ENCODE results near the gene SMYD3.
"Not testable (repeated sequence)": the region's sequence is repeated elsewhere in the genome, so short reads cannot be mapped to it uniquely, and the experiment has no call there.

SMYD3 gene

DNA sequence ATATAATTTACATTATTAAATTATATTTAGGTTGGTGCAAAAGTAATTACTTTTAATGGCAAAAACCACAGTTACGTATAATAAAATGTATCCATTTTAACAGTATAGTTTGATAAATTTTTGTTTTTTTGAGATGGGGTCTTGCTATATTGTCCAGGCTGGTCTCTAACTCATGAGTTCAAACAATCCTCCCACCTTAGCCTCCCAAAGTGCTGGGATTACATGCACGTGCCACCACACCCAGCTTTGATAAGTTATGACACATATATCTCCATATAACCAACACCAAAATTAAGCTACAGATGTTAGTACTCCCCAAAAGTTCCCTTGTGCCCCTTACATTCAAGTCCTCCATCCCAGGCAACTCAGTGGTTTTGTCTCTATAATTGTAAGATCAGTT is 163.1 kb downstream of the SMYD3 start:
- no peak for DNase-seq

DNA sequence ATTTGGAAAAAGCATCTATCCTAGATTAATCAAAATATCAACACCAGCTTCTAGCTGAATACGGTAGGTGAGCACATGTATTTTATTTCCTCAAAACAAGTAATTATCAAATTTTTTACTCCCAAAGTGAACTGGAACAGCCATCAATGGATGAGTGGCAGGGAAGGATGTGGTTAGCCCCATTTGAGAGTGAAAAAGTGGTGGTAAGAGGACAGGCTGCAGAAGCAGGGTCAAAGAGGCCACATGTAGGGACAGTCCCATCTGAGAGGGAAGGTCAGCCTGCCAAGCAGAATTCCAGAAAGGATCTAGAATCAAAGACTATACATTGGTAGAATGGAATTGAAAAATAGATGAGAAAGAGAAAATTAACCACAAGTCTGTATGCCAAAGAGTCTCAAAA is 163.8 kb downstream of the SMYD3 start:
- no peak for DNase-seq

DNA sequence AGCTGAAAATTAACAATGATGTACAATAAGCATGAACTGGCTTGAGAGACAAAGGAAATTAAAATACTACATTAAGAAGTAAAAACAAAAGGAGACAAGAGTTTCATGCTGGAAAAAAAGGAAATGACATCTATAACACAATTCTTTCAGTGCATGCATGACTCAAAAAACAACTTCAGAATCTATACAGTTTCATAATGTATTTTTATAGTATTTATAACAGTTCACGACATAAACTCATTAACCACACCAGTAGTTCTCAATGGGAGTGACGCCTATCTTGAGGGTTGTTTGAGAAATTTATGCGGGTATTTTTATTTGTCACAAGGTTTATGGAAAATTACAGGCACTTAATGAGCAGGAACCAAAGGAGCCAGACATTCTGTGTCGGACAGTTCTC is 168.5 kb downstream of the SMYD3 start:
- DNase-seq, result no peak

DNA sequence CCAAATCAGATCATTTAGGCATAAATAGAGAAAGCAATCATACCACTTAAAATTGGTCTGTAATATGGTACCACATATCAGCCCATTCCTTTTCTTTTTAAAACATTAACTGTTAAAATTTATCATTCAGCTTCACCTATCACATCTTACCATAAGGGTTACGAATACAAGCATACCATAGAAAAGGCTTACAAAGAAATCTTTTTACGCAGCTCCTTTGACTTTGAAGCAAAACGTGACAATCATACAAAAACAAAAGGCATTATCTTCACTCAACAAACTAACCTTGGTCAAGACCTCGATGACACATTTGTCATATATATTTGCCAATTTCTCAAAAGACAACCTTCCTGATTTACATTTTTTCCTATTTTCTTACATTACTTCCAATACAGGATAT is 169.0 kb downstream of the SMYD3 start:
- no peak for DNase-seq

DNA sequence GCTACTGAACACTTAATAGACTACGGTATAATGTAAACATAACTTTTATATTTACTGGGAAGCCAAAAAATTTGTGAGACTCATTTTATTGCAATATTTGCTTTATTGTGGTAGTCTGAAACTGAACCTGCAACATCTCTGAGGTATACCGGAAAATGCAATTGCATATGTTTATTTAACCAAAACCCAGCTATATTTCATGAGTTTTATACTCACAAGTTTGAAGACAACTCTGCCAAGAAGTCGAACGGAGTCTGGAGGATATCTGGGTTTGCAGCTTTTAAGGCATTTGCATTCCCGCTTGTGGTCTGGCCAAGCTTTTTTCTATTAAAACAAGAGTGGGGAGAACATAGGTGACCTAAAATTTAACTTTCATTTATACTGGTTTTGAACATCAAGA is 171.9 kb downstream of the SMYD3 start:
- no peak for DNase-seq

DNA sequence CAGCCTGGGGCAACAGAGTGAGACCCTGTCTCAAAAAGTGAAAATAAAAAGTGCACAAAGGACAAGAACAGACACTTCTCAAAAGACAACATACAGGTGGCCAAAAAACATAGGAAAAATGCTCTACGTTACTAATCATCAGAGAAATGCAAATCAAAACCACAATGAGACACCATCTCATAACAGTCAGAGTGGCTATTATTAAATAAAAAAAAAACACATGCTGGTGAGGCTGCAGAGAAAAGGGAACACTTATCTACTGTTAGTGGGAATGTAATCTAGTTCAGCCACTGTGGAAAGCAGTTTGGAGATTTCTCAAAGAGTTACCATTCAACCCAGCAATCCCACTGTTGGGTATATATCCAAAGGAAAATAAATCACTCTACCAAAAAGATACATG is 173.2 kb downstream of the SMYD3 start:
- no peak for DNase-seq

DNA sequence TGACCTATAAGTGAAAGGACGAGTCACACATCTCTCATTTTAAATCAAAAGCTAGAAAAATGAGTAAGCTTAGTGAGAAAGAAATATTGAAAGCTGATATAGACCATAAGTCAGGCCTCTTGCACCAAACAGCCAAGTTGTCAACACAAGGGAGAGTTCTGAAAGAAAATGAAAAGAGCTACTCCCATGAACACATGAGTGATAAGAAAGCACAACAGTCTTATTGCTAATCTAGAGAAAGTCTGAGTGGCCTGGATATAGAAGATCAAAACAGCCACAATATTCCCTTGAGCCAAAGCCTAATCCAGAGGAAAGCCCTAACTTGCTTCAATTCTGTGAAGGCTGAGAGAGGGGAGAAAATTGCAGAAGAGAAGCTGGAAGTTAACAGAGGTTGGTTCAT is 175.0 kb downstream of the SMYD3 start:
- DNase-seq, result no peak

DNA sequence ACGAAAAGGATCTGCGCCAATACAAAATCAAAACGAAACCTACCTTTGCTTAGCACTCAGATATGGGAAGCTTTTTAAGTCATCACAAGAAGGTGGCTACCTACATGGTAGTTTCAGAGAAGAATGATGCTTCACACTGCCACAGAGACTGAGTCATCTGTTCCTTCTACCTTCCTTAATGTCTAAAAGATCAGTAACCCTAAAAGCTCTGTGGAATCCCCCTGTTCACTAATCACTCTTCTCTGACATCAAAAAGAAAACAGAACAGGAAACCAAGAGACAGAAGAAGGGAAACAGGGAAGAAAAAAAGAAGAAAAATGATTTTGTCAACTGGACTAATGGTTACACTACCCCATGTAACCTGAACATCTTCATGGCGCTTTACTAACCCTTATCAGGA is 177.2 kb downstream of the SMYD3 start:
- DNase-seq, result no peak

DNA sequence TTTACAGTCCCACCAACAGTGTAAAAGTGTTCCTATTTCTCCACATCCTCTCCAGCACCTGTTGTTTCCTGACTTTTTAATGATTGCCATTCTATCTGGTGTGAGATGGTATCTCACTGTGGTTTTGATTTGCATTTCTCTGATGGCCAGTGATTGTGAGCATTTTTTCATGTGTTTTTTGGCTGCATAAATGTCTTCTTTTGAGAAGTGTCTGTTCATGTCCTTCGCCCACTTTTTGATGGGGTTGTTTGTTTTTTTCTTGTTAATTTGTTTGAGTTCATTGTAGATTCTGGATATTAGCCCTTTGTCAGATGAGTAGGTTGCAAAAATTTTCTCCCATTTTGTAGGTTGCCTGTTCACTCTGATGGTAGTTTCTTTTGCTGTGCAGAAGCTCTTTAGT is 177.8 kb downstream of the SMYD3 start:
- not testable (repeated sequence) for DNase-seq

DNA sequence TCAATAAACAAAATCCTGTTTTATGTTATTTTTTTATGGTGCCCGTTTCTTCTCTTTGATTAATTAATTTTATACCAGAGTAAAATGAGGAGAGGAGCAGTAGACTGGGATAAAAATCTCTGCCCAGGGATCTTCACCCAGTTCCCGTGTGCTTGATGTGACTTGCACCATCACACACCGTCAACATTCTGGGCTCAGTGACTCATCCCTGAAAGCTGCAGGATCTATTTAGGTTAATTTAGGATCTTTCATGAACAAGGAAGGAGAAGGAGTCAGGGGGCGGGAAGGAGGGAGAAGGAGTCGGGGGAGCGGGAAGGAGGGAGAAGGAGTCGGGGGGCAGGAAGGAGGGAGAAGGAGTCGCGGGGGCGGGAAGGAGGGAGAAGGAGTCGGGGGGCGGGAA is 182.4 kb downstream of the SMYD3 start:
- no peak for DNase-seq

DNA sequence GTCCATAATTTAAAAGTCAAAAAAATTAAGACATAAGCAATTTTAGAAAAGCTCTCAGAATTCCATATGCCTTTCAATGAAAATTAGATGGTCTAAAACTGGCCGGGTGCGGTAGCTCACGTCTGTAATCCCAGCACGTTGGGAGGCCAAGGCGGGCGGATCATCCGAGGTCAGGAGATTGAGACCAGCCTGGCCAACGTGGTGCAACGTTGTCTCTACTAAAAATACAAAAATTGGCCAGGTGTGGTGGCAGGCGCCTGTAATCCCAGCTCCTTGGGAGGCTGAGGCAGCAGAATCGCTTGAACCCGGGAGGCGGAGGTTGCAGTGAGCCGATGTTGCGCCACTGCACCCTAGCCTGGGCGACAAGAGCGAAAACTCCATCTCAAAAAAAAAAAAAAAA is 183.0 kb downstream of the SMYD3 start:
- not testable (repeated sequence) for DNase-seq

DNA sequence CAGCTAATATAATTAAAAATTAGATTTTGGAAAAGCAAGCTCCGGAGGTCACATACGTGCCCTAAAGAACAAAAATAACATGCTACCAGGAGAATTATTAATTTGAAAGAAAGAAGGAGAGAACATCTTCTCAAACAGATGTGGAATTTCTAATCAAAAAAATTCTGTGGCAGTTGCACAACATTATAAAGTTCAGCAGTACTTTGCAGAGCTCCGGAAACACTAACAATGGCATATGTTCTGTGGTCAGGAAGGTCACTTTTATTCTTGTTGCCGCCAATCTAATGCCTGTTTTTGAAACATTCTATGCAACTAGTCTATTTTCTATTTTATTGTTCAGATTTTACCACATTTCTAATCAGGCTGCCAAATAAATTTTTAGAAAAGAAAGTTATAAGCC is 186.8 kb downstream of the SMYD3 start:
- DNase-seq, result no peak

DNA sequence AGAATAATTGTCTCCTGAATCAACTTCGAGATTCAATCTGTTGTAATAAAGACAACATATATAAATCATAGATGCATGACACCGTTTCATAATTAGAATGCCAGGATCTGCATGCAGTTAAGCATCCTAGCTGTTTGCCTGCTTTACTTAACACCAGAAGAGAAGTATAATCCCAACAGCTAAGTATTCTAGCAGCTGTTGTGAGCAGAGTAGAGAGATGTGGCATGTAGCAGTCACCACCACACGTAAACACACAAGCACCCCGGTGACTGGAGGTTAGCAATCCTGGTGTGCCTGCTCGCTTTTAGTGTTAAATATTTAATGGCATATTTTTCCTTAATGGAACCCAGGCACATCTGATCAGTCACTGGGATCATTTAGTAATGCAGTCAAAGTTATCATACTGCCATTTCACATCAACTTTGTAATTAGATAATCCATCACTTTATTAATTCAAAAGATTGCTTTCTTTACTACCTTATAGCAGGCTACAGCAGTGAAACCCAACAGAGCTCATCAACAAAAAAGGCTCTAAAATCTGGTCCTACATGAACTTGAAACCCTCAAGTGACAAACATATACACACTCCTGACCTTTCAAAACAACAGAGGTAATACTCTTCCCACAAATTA is 187.9 kb downstream of the SMYD3 start:
- no peak for DNase-seq

DNA sequence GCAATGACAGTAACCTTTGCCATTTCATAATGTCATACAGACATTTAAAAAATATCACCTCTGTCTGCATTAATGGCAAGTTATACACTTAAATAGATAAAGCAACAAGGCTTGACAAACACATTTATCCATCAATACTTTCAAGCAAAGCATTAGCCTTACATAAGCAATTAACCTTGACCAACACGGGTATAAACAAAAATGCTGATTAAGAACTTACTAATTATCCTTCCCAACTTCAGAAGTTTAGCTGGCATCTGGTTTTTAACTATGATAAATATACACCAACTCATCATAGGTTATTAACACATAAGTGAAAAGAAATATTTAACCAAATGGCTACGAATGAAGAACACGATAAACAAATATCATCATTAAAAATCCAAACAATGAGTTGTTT is 188.5 kb downstream of the SMYD3 start:
- DNase-seq, result no peak

DNA sequence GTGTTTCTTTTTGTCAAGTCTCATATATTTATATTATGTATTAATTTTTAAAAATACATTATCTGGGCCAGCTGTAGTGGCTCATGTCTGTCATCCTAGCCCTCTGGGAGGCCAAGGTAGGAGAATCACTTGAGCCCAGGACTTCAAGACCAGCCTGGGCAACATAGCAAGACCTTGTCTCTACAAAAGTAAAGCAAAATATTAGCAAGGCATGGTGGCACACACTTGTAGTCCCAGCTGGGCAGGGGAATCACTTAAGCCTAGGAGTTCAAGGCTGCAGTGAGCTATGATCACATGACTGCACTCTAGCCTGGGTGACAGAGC is 189.1 kb downstream of the SMYD3 start:
- DNase-seq, result no peak

DNA sequence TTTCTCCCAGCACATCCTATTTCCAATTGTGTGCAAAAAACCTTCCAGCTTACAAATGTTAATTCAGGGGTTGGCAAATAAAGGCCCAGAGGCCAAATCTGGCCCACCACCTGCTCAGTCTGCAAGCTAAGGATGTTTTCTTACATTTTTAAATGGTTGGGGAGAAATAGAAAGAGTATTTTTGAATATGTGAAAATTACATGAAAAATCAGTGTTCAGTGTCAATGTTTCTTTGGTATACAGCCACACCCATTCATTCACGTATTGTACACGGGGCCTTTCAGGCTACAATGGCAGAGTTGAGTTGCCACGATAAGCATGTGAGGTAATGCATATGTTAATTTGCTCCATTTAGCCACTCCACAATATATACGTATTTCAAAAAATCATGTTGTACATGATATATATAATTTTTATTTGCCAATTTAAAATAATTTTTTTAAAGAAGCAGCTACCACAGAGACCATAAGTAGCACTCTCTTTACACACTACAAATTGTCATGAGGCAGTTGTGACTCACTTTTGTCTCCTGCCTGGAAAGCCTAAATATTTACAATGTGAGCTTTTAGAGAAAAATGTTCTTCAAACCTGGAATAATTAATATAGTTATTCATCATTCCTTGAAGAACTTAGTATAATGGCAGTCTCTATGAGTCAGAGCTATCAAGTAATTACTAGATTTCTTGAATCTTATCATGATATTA is 189.6 kb downstream of the SMYD3 start:
- no peak for DNase-seq

DNA sequence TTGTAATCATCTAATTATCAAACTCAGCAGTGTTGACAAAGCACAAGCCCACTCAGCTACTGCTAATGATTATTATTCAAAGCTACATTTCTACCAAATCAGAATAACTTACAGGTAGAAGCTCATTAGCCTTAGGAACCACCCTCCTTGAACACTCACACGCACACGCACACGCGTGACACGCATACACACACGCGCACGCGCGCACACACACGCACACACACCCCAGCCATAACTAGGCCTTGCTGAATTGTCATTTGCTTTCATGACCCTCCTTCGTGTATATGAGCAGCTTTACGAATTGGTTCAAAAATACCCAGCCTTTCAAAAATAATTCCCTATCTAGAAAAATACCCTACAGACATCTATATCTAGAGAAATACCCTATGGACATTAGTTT is 195.6 kb downstream of the SMYD3 start:
- no peak for DNase-seq

DNA sequence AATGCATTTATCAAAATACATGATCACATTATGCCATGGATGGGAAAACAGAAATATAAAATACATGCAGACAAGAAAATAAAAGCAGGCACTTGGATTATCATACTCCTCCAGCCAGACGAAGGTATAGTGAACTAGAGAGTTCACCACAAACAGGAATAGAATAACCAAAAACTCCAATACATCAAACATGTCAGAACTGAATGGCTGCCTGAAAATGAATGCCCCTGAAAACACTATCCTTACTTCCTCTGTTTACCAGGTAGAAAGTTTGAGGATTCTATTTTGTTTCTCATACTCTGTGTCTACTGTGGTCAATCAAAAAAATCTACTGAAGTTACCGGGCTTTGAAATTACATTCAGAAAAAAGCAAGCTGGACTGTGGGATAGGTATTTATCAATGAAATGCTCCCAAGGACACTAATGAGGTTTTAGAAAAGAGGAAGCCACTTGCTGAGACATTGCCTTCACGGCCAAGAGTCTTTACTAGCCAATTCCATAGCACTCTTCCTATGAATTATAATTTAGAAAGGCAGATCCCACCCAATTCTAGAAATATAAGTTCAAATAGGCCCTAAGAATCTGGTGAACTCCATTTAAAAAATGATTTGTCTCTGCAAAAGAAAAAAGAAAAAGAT is 197.7 kb downstream of the SMYD3 start:
- DNase-seq, result no peak

DNA sequence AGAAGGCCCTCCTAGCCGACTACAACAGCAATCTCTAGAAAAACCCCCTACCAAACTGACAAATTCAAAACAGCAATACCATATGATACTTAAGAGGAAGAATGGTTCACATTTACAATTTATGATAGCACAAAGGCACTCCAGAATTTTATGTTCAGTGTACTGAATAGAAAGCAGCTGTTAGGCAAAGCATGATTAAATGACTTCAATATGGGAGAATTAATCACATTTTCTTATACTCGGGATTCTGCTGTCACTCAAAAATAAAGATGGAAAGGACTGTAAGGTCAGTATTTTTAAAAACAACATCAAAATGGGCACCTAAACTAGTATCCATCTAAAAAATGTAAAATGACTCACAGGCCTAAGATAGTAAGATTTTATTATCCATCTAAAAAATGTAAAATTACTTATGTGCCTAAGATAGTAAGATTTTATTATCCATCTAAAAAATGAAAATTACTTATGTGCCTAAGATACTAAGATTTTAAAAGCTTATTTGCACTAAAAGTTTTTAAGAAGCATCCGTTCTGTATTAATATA is 198.5 kb downstream of the SMYD3 start:
- no peak for DNase-seq

DNA sequence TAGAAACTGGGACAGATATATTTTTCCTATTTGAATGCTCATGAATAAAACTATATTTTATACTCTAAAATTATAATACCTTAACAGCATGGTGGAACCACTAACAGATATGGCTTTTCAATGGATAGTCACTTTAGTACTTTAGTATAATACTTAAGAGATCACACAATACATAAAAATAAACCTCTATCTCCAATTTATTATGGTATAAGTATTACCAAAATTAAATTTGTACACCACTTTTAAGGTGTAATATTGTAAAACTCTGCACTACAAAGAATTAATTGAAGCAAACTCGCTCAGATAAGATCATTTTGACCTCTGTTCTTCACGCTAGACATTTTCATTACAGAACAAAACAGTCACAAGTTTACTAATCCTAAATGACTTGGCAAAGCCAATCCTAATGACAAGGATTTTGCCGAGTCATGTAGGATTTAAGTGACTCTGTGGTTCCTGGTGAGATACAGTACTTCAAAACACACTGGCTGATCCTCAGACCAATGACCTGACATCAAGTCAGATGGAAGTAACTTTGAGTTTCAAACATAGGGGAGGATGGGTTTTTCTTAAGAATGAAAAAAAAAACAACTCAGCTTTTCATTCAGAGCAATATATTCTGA is 200.6 kb downstream of the SMYD3 start:
- no peak for DNase-seq

DNA sequence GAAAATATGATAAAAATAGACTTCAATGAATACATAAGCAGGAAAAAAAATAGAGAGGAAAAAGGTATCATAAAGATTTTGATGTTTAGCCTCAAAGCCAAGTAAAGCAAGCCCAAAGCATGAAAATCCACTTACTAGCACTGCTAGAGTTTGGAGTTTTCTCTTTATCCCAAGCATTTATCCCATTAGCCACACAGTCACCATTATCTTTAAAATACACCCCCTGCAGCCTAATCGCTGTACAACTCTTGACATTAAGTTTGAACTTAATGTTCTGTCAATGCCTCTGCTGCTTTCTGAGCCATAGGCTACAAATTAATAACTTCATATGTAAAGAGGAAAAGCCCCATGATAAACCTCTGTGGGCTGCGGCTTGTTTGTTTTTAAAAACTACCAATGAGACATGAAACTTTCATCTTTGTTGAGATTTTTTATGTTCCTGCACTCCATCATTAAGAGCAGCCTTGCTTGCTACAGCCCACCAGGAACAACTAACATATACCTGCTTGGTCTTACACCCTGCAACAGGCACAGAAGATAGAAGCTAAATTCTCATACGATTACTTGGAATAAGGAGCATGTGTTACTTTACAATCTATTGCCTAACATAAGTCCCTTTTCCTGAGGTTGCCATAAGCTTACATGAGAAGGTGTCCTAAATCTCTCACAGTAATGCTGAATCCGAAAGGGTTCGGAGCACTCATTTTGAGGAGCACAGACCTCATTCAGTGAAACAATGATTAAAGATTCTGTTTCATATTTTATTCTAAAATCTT is 202.4 kb downstream of the SMYD3 start:
- DNase-seq, result no peak

DNA sequence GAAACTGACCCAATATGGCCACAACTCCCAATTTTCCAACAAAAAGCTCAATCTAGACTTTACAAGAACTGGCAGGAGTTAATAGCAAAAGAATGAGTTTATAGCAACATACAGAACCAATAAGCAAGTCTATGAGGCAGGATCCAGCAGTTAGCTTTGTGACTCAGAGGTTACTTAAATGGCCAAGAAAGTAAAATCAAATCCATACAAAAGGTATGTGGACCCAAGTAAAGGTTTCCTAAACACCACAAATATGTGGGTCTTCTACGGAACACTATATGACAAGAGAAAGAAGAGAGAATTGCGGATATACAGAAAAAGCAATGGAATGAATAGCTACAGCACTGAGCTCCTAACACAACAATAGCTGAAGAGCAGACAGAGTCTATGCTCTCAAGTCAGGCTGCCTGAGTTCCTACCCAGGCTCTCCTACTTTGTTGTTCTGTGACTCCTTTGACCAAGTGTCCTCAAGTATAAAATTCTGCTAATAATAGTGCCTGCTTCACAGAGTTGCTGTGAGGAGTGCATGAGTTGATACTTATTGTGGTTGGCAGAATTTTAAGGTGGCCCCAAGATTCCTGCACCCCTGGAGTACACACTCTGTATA is 204.3 kb downstream of the SMYD3 start:
- DNase-seq, result no peak

DNA sequence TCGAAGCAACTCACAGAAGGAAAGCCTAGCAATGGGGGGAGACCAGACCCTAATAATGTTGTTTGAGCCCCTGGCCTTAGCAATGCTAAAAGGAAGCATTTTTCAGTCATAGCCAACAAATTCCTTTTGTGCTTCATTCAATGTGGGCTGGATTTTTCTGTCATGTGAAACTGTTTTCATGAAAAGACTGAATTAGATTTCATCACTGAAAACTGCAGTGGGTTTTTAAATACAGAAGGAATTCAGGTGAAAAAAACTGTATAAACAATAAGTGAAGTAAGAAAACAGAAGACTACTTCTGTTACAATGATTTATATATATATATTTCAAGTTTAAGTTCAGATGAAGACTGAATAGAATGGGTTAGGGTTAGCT is 204.8 kb downstream of the SMYD3 start:
- DNase-seq, result no peak
